Measurements from ENCODE around the gene MBD6. TPM values are rescaled to one million over a fixed set of nuclear protein-coding genes. Genes with fewer than 3 reads are reported as not detected.
A peak's percentile ranks its signal among the peaks of the same experiment; 100 is the strongest.

MBD6 gene
- total and polyA plus RNA-seq, 2 of the 8 experiments (the other 6 are each of a cell fraction or from before 2014, with no cell fraction given): 3.9 to 32.3 TPM

DNA sequence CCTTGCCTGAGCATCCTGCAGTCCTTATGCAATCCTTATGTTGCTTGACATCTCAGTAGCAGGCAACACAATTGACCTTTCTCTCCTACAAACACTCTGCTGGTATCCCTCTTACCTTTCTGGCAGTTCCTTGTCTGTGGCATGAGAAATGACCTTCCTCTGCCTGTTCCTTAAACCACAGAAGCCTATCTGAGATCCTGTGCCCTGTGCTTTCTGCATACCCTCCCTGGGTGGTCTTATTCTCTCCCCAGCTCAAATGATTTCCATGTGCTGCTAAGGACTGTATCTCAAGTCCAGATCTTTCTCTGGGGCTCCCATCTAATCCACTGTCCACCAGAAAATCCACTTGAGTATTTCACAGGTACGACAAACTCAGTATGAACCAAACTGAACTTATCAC lies 41.0 kb upstream of the MBD6 start:
- no peak overlapping the region; a peak in 1 of 7 replicates for H3K9ac ChIP-seq (replicated peaks in 1 of 4; ENCODE audit: extremely low read depth in 1 of 4, low read depth in 3 of 4, low read length in 3 of 4)
- no peak overlapping the region for H3K56ac ChIP-seq (replicated peaks; ENCODE audit: insufficient read length, low read depth, low read length)
- H2BK120ac ChIP-seq (replicated peaks; ENCODE audit: low read depth, low read length): no peak overlapping the region
- ChIA-PET CTCF (ENCODE audit: partially characterized antibody) (interaction anchor here (0.6 to 25.1 kb wide), 4 partner anchors 24 to 402 kb away, joined by 3 to 441 read pairs (median 3); partner anchors contain the start of genes GLI1 and INHBE), POLR2A (ENCODE audit: partially characterized antibody) (no interaction called here)
- H3K4me2 ChIP-seq (ENCODE audit: insufficient read depth in 1 of 2, low read depth in 2 of 2, low read length in 2 of 2): no peak overlapping the region
- H3K4me3 ChIP-seq (ENCODE audit: extremely low read depth in 1 of 4, insufficient read depth in 2 of 4, low read depth in 3 of 4, low read length in 4 of 4): no peak overlapping the region
- no peaks in the 10 kb centered on the region for H4K20me1 ChIP-seq (replicated peaks in 1 of 2; ENCODE audit: control insufficient read depth in 1 of 2, insufficient read depth in 2 of 2, low read length in 2 of 2)
- DNase-seq (ENCODE audit: low read depth in 1 of 2, low spot score in 2 of 2) (no peak), FAIRE-seq (no peak)
- H2BK15ac ChIP-seq (ENCODE audit: low read length): no peak overlapping the region
- H3K27ac ChIP-seq (ENCODE audit: low read depth, low read length): no peak overlapping the region
- peak overlapping the region; percentile 62 for H2AFZ ChIP-seq (ENCODE audit: low read length)
- H3K27me3 ChIP-seq (replicated peaks in 1 of 4; ENCODE audit: control insufficient read depth in 3 of 4, extremely low read depth in 1 of 4, insufficient read depth in 3 of 4, low read length in 3 of 4): peaks cover 0 to 8% (median 6%) of the 10 kb centered on the region in 4 experiments; a peak in 5 of 7 replicates
- H3K36me3 ChIP-seq (ENCODE audit: control insufficient read depth in 2 of 4, insufficient read depth in 4 of 4, low read length in 3 of 4): no peaks in the 10 kb centered on the region
- no peak overlapping the region for H3K4ac ChIP-seq (replicated peaks; ENCODE audit: insufficient read length, low read depth, low read length)
- H4K8ac ChIP-seq (ENCODE audit: extremely low read depth, insufficient read depth, low read length): no peak overlapping the region
- no peak overlapping the region for H3K14ac ChIP-seq (ENCODE audit: insufficient read length)
- H3K18ac ChIP-seq (ENCODE audit: extremely low read depth, low read length): no peak overlapping the region
- peaks cover 0 to 9% (median 6%) of the 10 kb centered on the region in 4 experiments; a peak in 6 of 7 replicates for H3K4me1 ChIP-seq (replicated peaks in 1 of 4; ENCODE audit: control insufficient read depth in 3 of 4, insufficient read depth in 4 of 4, low read length in 3 of 4)
- H4K91ac ChIP-seq (replicated peaks; ENCODE audit: insufficient read length, low read length): no peak overlapping the region
- H3K23ac ChIP-seq (ENCODE audit: insufficient read length): no peak overlapping the region
- no peak overlapping the region for H4K5ac ChIP-seq (ENCODE audit: insufficient read length, low read depth, low read length)
- no peak overlapping the region for H2BK5ac ChIP-seq (ENCODE audit: low read depth, low read length)
- no peaks in the 10 kb centered on the region for H3K79me1 ChIP-seq (ENCODE audit: low read depth, low read length)
- H2BK12ac ChIP-seq (ENCODE audit: low read depth, low read length): no peak overlapping the region
- H3K9me3 ChIP-seq (ENCODE audit: insufficient read depth in 2 of 2, low read depth in 1 of 2, low read length in 1 of 2): no peaks in the 10 kb centered on the region
- no peaks in the 10 kb centered on the region for H3K79me2 ChIP-seq (ENCODE audit: control insufficient read depth in 1 of 2, insufficient read depth in 2 of 2, low read length in 2 of 2)
- no peak overlapping the region for H2AK5ac ChIP-seq (ENCODE audit: low read depth, low read length)
- no peak overlapping the region for H2BK20ac ChIP-seq (ENCODE audit: low read length)
- WGBS, 2 experiments (ENCODE audit: extremely low coverage in 1 of 2, insufficient coverage in 1 of 2, insufficient read length in 1 of 2, insufficient replicate concordance in 2 of 2, low coverage in 1 of 2, low lambda C conversion rate in 2 of 2, missing lambda C conversion rate in 1 of 2): 89% methylated on average over 1 of the region's 1 CpG; no CpG with 5 or more reads in 1 of the 2 experiments
- H3K23me2 ChIP-seq (ENCODE audit: low read depth, low read length): no peaks in the 10 kb centered on the region
- TF ChIP-seq TCF12 (IDR thresholded peaks at IDR 0.05; ENCODE audit: low read depth, low read length) (no peak), RNF2 (IDR thresholded peaks at IDR 0.05; ENCODE audit: borderline replicate concordance, low read depth, low read length, missing control alignments, poor library complexity, severe bottlenecking) (no peak), RBBP5 (IDR thresholded peaks at IDR 0.05; ENCODE audit: borderline replicate concordance, low read depth, low read length) (no peak), BRCA1 (IDR thresholded peaks at IDR 0.05; ENCODE audit: low read depth, low read length) (no peak), ATF3 (IDR thresholded peaks at IDR 0.05; ENCODE audit: insufficient read depth, low read depth, low read length) (no peak), GABPA (IDR thresholded peaks at IDR 0.05; ENCODE audit: borderline replicate concordance, insufficient read depth, low read length) (no peak), CBX5 (IDR thresholded peaks at IDR 0.05; ENCODE audit: low read depth, low read length) (no peak), SIX5 (IDR thresholded peaks at IDR 0.05; ENCODE audit: low read depth, low read length) (no peak), SIN3A (conservative IDR thresholded peaks at IDR 0.05 in 1 of 2, IDR thresholded peaks at IDR 0.05 in 1 of 2; ENCODE audit: low read depth in 1 of 2, low read length in 2 of 2) (no peak)

Measured in H1 (cell line).